Activated effector memory CD4-positive, alpha-beta T cell treated with anti-CD3 and anti-CD28 coated beads, Interleukin-2, amount 50 U/mL, for 16 hours (primary cell): ENCODE data around the gene OGDH.
A peak's percentile ranks its signal among the peaks of the same experiment; 100 is the strongest.

ENCODE experiments used
- DNase-seq: peaks from one replicate; pipeline ENCODE4 v3.0.0-alpha.2; 2020

The OGDH gene

GRCh38 chr7:44618753-44619152, 12.3 kb downstream of the OGDH start:
- peak; percentile 81 for DNase-seq

GRCh38 chr7:44621034-44621749, 14.8 kb downstream of the OGDH start:
- DNase-seq: no peak

GRCh38 chr7:44621750-44622103, 15.3 kb downstream of the OGDH start:
- DNase-seq: no peak

- DNase-seq: peak; percentile 79
Measured at GRCh38 chr7:44622342-44623151, 16.1 kb downstream of the OGDH start.

GRCh38 chr7:44624318-44624717, 17.9 kb downstream of the OGDH start:
- no peak for DNase-seq

- DNase-seq: peak; percentile 62
Measured at GRCh38 chr7:44625526-44626471, 19.4 kb downstream of the OGDH start.

GRCh38 chr7:44626620-44627019, 20.2 kb downstream of the OGDH start:
- no peak for DNase-seq

GRCh38 chr7:44629829-44630522, 23.5 kb downstream of the OGDH start:
- no peak for DNase-seq

- no peak for DNase-seq
Measured at GRCh38 chr7:44630792-44631457, 24.5 kb downstream of the OGDH start.

GRCh38 chr7:44631458-44632115, 25.2 kb downstream of the OGDH start:
- DNase-seq: peak; percentile 76

GRCh38 chr7:44632196-44632595, 25.8 kb downstream of the OGDH start:
- DNase-seq: no peak

- DNase-seq: peak; percentile 89
Measured at GRCh38 chr7:44633254-44634186, 27.1 kb downstream of the OGDH start.

GRCh38 chr7:44634187-44634838, 27.9 kb downstream of the OGDH start:
- DNase-seq: no peak

GRCh38 chr7:44634839-44635591, 28.6 kb downstream of the OGDH start:
- no peak for DNase-seq

- no peak for DNase-seq
Measured at GRCh38 chr7:44636041-44636584, 29.7 kb downstream of the OGDH start.

GRCh38 chr7:44636926-44637325, 30.5 kb downstream of the OGDH start:
- no peak for DNase-seq

- peak; percentile 93 for DNase-seq
Measured at GRCh38 chr7:44637788-44638594, 31.6 kb downstream of the OGDH start.
